Glutamatergic neuron (in vitro differentiated cells): ENCODE results near the gene GPR173. TPM values are rescaled to one million over a fixed set of nuclear protein-coding genes. Genes with fewer than 3 reads are reported as not detected.

Experiments used
- DNase-seq: peaks from one replicate; pipeline ENCODE4 v3.0.0; 2022
- H3K27ac Mint-ChIP-seq: one replicate; pipeline ENCODE4 v1.8.0; 2020; ENCODE audit warnings: mild to moderate bottlenecking, mixed read lengths, inconsistent platforms; ENCODE audit not compliant: unreplicated experiment
- H3K27me3 Mint-ChIP-seq: one replicate; pipeline ENCODE4 v1.8.0; 2020; ENCODE audit warnings: mild to moderate bottlenecking, moderate library complexity, mixed read lengths, inconsistent platforms; ENCODE audit not compliant: unreplicated experiment
- H3K36me3 Mint-ChIP-seq: one replicate; pipeline ENCODE4 v1.8.0; 2020; ENCODE audit warnings: mild to moderate bottlenecking, mixed read lengths, inconsistent platforms; ENCODE audit not compliant: unreplicated experiment
- H3K4me1 Mint-ChIP-seq: one replicate; pipeline ENCODE4 v1.8.0; 2020; ENCODE audit warnings: mild to moderate bottlenecking, low read depth, mixed read lengths, inconsistent platforms; ENCODE audit not compliant: unreplicated experiment
- H3K4me3 Mint-ChIP-seq: one replicate; pipeline ENCODE4 v1.8.0; 2020; ENCODE audit warnings: mild to moderate bottlenecking, mixed read lengths, inconsistent platforms; ENCODE audit not compliant: unreplicated experiment
- H3K9me3 Mint-ChIP-seq: one replicate; pipeline ENCODE4 v1.8.0; 2020; ENCODE audit warnings: mild to moderate bottlenecking, moderate library complexity, mixed read lengths, inconsistent platforms; ENCODE audit not compliant: unreplicated experiment
- total RNA-seq: library from RNA; stranded (reverse); fragmentation: NEBNext Ultra II Directional; extraction: Animal tissue kit (Norgen Biotek cat#: 25700); gene quantifications from one replicate; pipeline ENCODE4 v1.2.1, GENCODE V29; 2021; ENCODE audit not compliant: unreplicated experiment
- TF ChIP-seq, protein P1 (sequence below): fragments of 200-600 bp; sonication (generic); IDR thresholded peaks from one replicate; pipeline ENCODE4 v1.5.0; 2021; ENCODE audit not compliant: partially characterized antibody, unreplicated experiment

The GPR173 gene
- total RNA-seq, 1 donor from 2014 or later, result 85.3 TPM

GRCh38 chrX:53072418-53073114 is 24.0 kb downstream of the GPR173 start:
- no peak for DNase-seq
- peaks cover 10% of the 10 kb centered on the region for H3K9me3 Mint-ChIP-seq
- peak overlapping the region; percentile 97 for H3K27ac Mint-ChIP-seq

DNA sequence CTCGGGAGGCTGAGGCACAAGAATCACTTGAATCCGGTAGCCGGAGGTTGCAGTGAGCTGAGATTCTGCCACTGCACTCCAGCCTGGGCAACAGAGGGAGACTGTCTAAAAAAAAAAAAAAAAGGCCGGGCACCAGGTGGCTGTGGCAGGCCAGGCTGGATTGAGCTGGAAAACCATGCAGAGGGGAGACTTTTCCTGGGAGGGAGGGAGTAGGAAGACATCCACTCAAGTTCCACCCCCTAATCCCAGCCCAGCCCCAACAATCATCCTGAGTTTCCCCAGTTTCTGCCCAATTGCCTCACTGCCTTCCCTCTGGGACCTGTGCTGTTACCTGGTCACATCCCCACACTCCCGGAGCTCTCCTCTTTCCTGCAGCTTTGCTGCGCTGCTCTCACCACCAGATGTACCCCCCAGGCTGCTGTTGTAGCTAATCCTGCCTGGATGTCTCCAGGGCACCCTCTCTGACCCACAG is 24.6 kb downstream of the GPR173 start:
- no peaks in the 10 kb centered on the region for H3K36me3 Mint-ChIP-seq
- peaks cover 6% of the 10 kb centered on the region for H3K4me1 Mint-ChIP-seq
- peak; percentile 34 for DNase-seq
- peak overlapping the region; percentile 97 for H3K27ac Mint-ChIP-seq
- TF ChIP-seq, protein P1, sequence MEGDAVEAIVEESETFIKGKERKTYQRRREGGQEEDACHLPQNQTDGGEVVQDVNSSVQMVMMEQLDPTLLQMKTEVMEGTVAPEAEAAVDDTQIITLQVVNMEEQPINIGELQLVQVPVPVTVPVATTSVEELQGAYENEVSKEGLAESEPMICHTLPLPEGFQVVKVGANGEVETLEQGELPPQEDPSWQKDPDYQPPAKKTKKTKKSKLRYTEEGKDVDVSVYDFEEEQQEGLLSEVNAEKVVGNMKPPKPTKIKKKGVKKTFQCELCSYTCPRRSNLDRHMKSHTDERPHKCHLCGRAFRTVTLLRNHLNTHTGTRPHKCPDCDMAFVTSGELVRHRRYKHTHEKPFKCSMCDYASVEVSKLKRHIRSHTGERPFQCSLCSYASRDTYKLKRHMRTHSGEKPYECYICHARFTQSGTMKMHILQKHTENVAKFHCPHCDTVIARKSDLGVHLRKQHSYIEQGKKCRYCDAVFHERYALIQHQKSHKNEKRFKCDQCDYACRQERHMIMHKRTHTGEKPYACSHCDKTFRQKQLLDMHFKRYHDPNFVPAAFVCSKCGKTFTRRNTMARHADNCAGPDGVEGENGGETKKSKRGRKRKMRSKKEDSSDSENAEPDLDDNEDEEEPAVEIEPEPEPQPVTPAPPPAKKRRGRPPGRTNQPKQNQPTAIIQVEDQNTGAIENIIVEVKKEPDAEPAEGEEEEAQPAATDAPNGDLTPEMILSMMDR, result no peak
- H3K4me3 Mint-ChIP-seq, result peak overlapping the region; percentile 61
- H3K27me3 Mint-ChIP-seq, result peaks cover 5% of the 10 kb centered on the region
- H3K9me3 Mint-ChIP-seq, result peaks cover 12% of the 10 kb centered on the region

More at GRCh38 chrX:53072418-53073114, 24.0 kb downstream of the GPR173 start:
- TF ChIP-seq, protein P1, result no peak
- Mint-ChIP-seq H3K36me3 (no peaks in the 10 kb centered on the region), H3K4me1 (peaks cover 6% of the 10 kb centered on the region), H3K27me3 (peaks cover 5% of the 10 kb centered on the region), H3K4me3 (peak overlapping the region; percentile 83)

- Mint-ChIP-seq H3K27me3 (peaks cover 5% of the 10 kb centered on the region), H3K4me3 (no peak overlapping the region), H3K9me3 (peaks cover 12% of the 10 kb centered on the region), H3K36me3 (no peaks in the 10 kb centered on the region), H3K4me1 (peaks cover 6% of the 10 kb centered on the region), H3K27ac (peak overlapping the region; percentile 34)
- TF ChIP-seq, protein P1, result no peak
- DNase-seq, result no peak
Observed at GRCh38 chrX:53075011-53075410, 26.4 kb downstream of the GPR173 start.

DNA sequence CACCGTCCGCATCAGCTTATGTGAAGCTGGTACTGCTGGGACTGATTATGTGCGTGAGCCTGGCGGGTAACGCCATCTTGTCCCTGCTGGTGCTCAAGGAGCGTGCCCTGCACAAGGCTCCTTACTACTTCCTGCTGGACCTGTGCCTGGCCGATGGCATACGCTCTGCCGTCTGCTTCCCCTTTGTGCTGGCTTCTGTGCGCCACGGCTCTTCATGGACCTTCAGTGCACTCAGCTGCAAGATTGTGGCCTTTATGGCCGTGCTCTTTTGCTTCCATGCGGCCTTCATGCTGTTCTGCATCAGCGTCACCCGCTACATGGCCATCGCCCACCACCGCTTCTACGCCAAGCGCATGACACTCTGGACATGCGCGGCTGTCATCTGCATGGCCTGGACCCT is 28.1 kb downstream of the GPR173 start:
- Mint-ChIP-seq H3K36me3 (no peaks in the 10 kb centered on the region), H3K27me3 (peaks cover 10% of the 10 kb centered on the region), H3K4me1 (peaks cover 11% of the 10 kb centered on the region), H3K4me3 (no peak overlapping the region), H3K27ac (no peak overlapping the region), H3K9me3 (peaks cover 12% of the 10 kb centered on the region)
- DNase-seq, result no peak
- TF ChIP-seq, protein P1, result no peak
